HCT116 (cell line): Measurements from ENCODE around the gene EVI5L. TPM values are rescaled to one million over a fixed set of nuclear protein-coding genes. Genes with fewer than 3 reads are reported as not detected.

Experiments used
- ATAC-seq: fragments of 200-7000 bp; cut with Tn5 transposase; 2 replicates; pipeline ENCODE4 v1.9.1; 2020; ENCODE audit warnings: mild to moderate bottlenecking, moderate library complexity
- BruUV-seq: library from RNA; stranded (reverse); fragments of 400-500 nt; replicated peaks from 2 replicates; lab custom pipeline; 2021; lab: Mats Ljungman, UMichigan
- CTCF ChIA-PET: fragments of 300-600 bp; sonication (Branson Sonifier 250); formaldehyde crosslinking; loops from one replicate; lab custom pipeline; 2021; ENCODE audit warnings: antibody characterized with exemption; lab: Charles Lee
- POLR2A ChIA-PET: fragments of 300-600, 350-600 bp; sonication (Branson Sonifier 250); formaldehyde crosslinking; loops from one replicate; lab custom pipeline; 2021; ENCODE audit warnings: antibody characterized with exemption; lab: Charles Lee
- RAD21 ChIA-PET, 2 experiments: fragments of 300-600 bp; sonication (Branson Sonifier 250); formaldehyde crosslinking; loops; one replicate each; lab custom pipeline; 2023; ENCODE audit warnings: low total read pairs in 2 of 2; ENCODE audit not compliant: uncharacterized antibody in 2 of 2, unreplicated experiment in 2 of 2, low non-redundant PET in 1 of 2; lab: Charles Lee
- DNase-seq: peaks from one replicate; pipeline ENCODE4 v3.0.0-alpha.2; 2010; ENCODE audit warnings: low read depth, low spot score
- H2AFZ ChIP-seq: fragments of 200-600 bp; shearing (Covaris generic), sonication (generic); 2 replicates; pipeline ENCODE4 v1.6.1; 2017; ENCODE audit warnings: low read depth, mixed run types, mixed read lengths, antibody characterized with exemption, low read length; ENCODE audit not compliant: poor library complexity, severe bottlenecking
- H3K27ac ChIP-seq: 2 replicates; pipeline ENCODE4 v1.5.1; 2012; ENCODE audit warnings: low read depth, low read length
- H3K27me3 ChIP-seq: fragments of 200-600 bp; sonication (generic); 2 replicates; pipeline ENCODE4 v1.6.1; 2016; ENCODE audit warnings: mixed run types, low read length, mixed read lengths; ENCODE audit not compliant: insufficient read depth
- H3K36me3 ChIP-seq, 2 experiments: fragments of 200-500 bp in 1 of 2; fragments of 200-600 bp in 1 of 2; sonication (Bioruptor generic) in 1 of 2; sonication (generic) in 1 of 2; 2 replicates each; pipeline versions ENCODE4 v1.5.1 to v1.6.1; 2014 to 2016; ENCODE audit warnings: low read length in 2 of 2, inconsistent platforms in 1 of 2, mixed read lengths in 1 of 2, mixed run types in 1 of 2; ENCODE audit not compliant: insufficient read depth in 2 of 2, control insufficient read depth in 1 of 2
- H3K4me1 ChIP-seq, 2 experiments: fragments of 200-600 bp in 1 of 2; sonication (generic) in 1 of 2; 2 replicates each; pipeline versions ENCODE4 v1.5.1 to v1.6.1; 2012 to 2017; ENCODE audit warnings: low read length in 2 of 2, inconsistent platforms in 1 of 2, mild to moderate bottlenecking in 1 of 2, mixed read lengths in 1 of 2, mixed run types in 1 of 2, moderate library complexity in 1 of 2; ENCODE audit not compliant: insufficient read depth in 2 of 2, control insufficient read depth in 1 of 2
- H3K4me2 ChIP-seq: fragments of 200-600 bp; sonication (generic); 2 replicates; pipeline ENCODE4 v1.6.1; 2017; ENCODE audit warnings: mixed run types, low read length, mixed read lengths
- H3K4me3 ChIP-seq, 2 experiments: fragments of 200-600 bp in 1 of 2; sonication (generic) in 1 of 2; replicated peaks in 1 of 2; 2 replicates each; pipeline ENCODE4 v1.5.1; 2011 to 2016; ENCODE audit warnings: low read length in 2 of 2, control low read depth in 1 of 2, low read depth in 1 of 2, mild to moderate bottlenecking in 1 of 2, mixed read lengths in 1 of 2, mixed run types in 1 of 2
- H3K79me2 ChIP-seq: fragments of 200-600 bp; sonication (generic); 2 replicates; pipeline ENCODE4 v1.6.1; 2017; ENCODE audit warnings: mild to moderate bottlenecking, mixed run types, low read length, moderate library complexity, mixed read lengths; ENCODE audit not compliant: insufficient read depth
- H3K9ac ChIP-seq: fragments of 200-600 bp; sonication (generic); 2 replicates; pipeline ENCODE4 v1.6.1; 2016; ENCODE audit warnings: low read length, mixed read lengths
- H3K9me2 ChIP-seq: fragments of 200-600 bp; sonication (generic), shearing (Covaris generic); 2 replicates; pipeline ENCODE4 v1.6.1; 2017; ENCODE audit warnings: mixed run types, mild to moderate bottlenecking, moderate library complexity; ENCODE audit not compliant: insufficient read depth
- H3K9me3 ChIP-seq, 2 experiments: fragments of 200-500 bp in 1 of 2; fragments of 200-600 bp in 1 of 2; sonication (Bioruptor generic) in 1 of 2; sonication (generic) in 1 of 2; 2 replicates each; pipeline ENCODE4 v1.6.1; 2014 to 2017; ENCODE audit warnings: low read length in 2 of 2, mixed read lengths in 2 of 2, inconsistent platforms in 1 of 2, low read depth in 1 of 2, mild to moderate bottlenecking in 1 of 2, mixed run types in 1 of 2, moderate library complexity in 1 of 2; ENCODE audit not compliant: control insufficient read depth in 1 of 2, insufficient read depth in 1 of 2
- H4K20me1 ChIP-seq: fragments of 200-600 bp; sonication (generic), shearing (Covaris generic); 2 replicates; pipeline ENCODE4 v1.6.1; 2017; ENCODE audit warnings: mixed run types, mild to moderate bottlenecking, moderate library complexity; ENCODE audit not compliant: insufficient read depth
- CBX3 ChIP-seq: IDR thresholded peaks from 2 replicates; pipeline ENCODE4 v1.6.1; 2012; ENCODE audit warnings: low read depth
- EGR1 ChIP-seq: IDR thresholded peaks from 2 replicates; pipeline ENCODE4 v1.6.1; 2012; ENCODE audit warnings: low read depth
- ELF1 ChIP-seq: IDR thresholded peaks from 2 replicates; pipeline ENCODE4 v1.6.1; 2012; ENCODE audit warnings: low read depth, borderline replicate concordance
- EZH2 ChIP-seq: fragments of 200-600 bp; sonication (generic); IDR thresholded peaks from 2 replicates; pipeline ENCODE4 v1.6.1; 2017; ENCODE audit warnings: antibody characterized with exemption, mixed run types
- EZH2phosphoT487 ChIP-seq: fragments of 200-600 bp; IDR thresholded peaks from 2 replicates; pipeline ENCODE4 v1.6.1; 2018; ENCODE audit warnings: antibody characterized with exemption, borderline replicate concordance
- FOSL1 ChIP-seq: IDR thresholded peaks from 2 replicates; pipeline ENCODE4 v1.6.1; 2012; ENCODE audit warnings: low read depth
- JUND ChIP-seq: IDR thresholded peaks from 2 replicates; pipeline ENCODE4 v1.6.1; 2012
- SP1 ChIP-seq: IDR thresholded peaks from 2 replicates; pipeline ENCODE4 v1.6.1; 2012; ENCODE audit warnings: low read depth
- SRF ChIP-seq: IDR thresholded peaks from 2 replicates; pipeline ENCODE4 v1.6.1; 2012; ENCODE audit warnings: low read depth
- YY1 ChIP-seq: IDR thresholded peaks from 2 replicates; pipeline ENCODE4 v1.6.1; 2011; ENCODE audit warnings: low read length, low read depth, moderate library complexity, mild to moderate bottlenecking; ENCODE audit not compliant: insufficient replicate concordance; ENCODE audit errors: extremely low read depth
- ZFX ChIP-seq: fragments of 450-650 bp; IDR thresholded peaks from 2 replicates; pipeline ENCODE4 v1.6.1; 2017
- ZNF274 ChIP-seq: fragments of 200-500 bp; sonication (Bioruptor generic); IDR thresholded peaks from 2 replicates; pipeline ENCODE4 v1.6.1; 2014; ENCODE audit warnings: mild to moderate bottlenecking, low read depth, low read length, inconsistent platforms
- intact Hi-C: fragments of 100-400 bp; cut with micrococcal nuclease; formaldehyde crosslinking; loops from 2 replicates; pipeline ENCODE4 v1.10.0; 2022
- total RNA-seq: library from RNA; stranded (reverse); gene quantifications from one replicate; pipeline ENCODE4 v1.2.1, GENCODE V29; 2021; ENCODE audit not compliant: unreplicated experiment
- TF ChIP-seq, protein P1 (sequence below), 3 experiments: fragments of 200-600 bp in 1 of 3; sonication (generic) in 1 of 3; IDR thresholded peaks in 2 of 3; conservative IDR thresholded peaks in 1 of 3; 2 replicates each; pipeline ENCODE4 v1.5.1; 2012 to 2017; ENCODE audit warnings: low read depth in 2 of 3, low read length in 2 of 3, antibody characterized with exemption in 1 of 3, borderline replicate concordance in 1 of 3, control low read depth in 1 of 3, mild to moderate bottlenecking in 1 of 3, mixed read lengths in 1 of 3, mixed run types in 1 of 3, moderate library complexity in 1 of 3; ENCODE audit not compliant: insufficient read depth in 1 of 3
- TF ChIP-seq, protein P2 (sequence below): IDR thresholded peaks from 2 replicates; pipeline ENCODE4 v1.6.1; 2012; ENCODE audit warnings: low read depth
- TF ChIP-seq, protein P3 (sequence below): IDR thresholded peaks from 2 replicates; pipeline ENCODE4 v1.6.1; 2012

The EVI5L gene
- total RNA-seq, 1 experiment from 2014 or later = 15.0 TPM

DNA sequence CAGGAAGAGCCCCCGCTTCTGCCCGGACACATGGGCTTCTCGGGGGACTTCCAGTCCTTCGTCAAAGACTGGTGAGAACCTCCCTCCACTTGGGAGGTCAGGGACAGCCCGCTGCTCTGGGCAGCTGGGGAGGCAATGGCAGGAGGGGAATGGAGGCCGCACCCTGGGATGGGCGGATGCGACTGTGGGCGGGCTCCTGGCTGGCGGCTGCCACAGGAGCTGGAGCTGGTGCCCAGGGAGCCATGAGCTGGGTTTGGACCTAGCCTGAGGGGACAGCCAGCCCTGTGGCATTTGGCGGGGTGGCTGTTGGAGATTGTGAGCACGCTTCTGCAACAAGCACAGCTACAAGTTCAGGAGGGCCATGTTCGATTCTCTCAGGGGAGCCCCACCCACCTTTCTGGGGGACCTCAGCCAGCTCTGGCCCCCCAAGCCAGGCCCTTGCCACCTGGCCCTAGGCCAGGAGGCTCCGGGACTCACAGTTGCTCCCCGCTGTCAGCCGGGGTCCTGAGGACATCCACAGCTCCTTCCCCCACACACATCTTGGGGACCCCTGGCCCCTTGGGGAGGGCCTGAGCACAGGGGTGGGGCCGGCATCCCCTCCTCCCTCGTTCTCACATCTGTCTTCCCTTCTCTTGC is 81.6 kb downstream of the EVI5L start:
- BruUV-seq = no TSS peak
- CTCF ChIA-PET = interaction anchor here (1.3 kb wide), 1 partner anchor 9 kb away, joined by 5 read pairs; the partner anchor contains the start of gene SNAPC2
- Histone ChIP-seq H2AFZ (no peak overlapping the region), H3K27me3 (no peaks in the 10 kb centered on the region), H3K4me3 (no peak overlapping the region), H3K4me2 (no peak overlapping the region), H3K79me2 (peaks cover 27% of the 10 kb centered on the region), H3K9ac (no peak overlapping the region), H3K27ac (no peak overlapping the region), H3K9me2 (no peaks in the 10 kb centered on the region), H4K20me1 (no peaks in the 10 kb centered on the region), H3K9me3 (no peaks in the 10 kb centered on the region), H3K36me3 (peaks cover 5 to 6% of the 10 kb centered on the region in 2 experiments; a peak in 3 of 4 replicates), H3K4me1 (peaks cover 5 to 18% of the 10 kb centered on the region in 2 experiments; a peak in 3 of 4 replicates)
- POLR2A ChIA-PET = no interaction called here
- intact Hi-C loops = no loop called here
- DNase-seq (no peak), ATAC-seq (no peak)
- RAD21 ChIA-PET = no interaction called here
- no peak for TF ChIP-seq EZH2phosphoT487
- no peak for TF ChIP-seq YY1
- no peak for TF ChIP-seq SP1
- TF ChIP-seq, protein P1, sequence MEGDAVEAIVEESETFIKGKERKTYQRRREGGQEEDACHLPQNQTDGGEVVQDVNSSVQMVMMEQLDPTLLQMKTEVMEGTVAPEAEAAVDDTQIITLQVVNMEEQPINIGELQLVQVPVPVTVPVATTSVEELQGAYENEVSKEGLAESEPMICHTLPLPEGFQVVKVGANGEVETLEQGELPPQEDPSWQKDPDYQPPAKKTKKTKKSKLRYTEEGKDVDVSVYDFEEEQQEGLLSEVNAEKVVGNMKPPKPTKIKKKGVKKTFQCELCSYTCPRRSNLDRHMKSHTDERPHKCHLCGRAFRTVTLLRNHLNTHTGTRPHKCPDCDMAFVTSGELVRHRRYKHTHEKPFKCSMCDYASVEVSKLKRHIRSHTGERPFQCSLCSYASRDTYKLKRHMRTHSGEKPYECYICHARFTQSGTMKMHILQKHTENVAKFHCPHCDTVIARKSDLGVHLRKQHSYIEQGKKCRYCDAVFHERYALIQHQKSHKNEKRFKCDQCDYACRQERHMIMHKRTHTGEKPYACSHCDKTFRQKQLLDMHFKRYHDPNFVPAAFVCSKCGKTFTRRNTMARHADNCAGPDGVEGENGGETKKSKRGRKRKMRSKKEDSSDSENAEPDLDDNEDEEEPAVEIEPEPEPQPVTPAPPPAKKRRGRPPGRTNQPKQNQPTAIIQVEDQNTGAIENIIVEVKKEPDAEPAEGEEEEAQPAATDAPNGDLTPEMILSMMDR (IDR thresholded peaks at IDR 0.05 in 2 of 3, conservative IDR thresholded peaks at IDR 0.05 in 1 of 3; ENCODE audit: borderline replicate concordance in 1 of 3, insufficient read depth in 1 of 3, low read depth in 2 of 3, low read length in 2 of 3) = no peak
- TF ChIP-seq ZNF274 = no peak
- no peak for TF ChIP-seq JUND
- TF ChIP-seq ELF1 = no peak
- TF ChIP-seq ZFX = no peak
- TF ChIP-seq CBX3 = no peak
- TF ChIP-seq, protein P2, sequence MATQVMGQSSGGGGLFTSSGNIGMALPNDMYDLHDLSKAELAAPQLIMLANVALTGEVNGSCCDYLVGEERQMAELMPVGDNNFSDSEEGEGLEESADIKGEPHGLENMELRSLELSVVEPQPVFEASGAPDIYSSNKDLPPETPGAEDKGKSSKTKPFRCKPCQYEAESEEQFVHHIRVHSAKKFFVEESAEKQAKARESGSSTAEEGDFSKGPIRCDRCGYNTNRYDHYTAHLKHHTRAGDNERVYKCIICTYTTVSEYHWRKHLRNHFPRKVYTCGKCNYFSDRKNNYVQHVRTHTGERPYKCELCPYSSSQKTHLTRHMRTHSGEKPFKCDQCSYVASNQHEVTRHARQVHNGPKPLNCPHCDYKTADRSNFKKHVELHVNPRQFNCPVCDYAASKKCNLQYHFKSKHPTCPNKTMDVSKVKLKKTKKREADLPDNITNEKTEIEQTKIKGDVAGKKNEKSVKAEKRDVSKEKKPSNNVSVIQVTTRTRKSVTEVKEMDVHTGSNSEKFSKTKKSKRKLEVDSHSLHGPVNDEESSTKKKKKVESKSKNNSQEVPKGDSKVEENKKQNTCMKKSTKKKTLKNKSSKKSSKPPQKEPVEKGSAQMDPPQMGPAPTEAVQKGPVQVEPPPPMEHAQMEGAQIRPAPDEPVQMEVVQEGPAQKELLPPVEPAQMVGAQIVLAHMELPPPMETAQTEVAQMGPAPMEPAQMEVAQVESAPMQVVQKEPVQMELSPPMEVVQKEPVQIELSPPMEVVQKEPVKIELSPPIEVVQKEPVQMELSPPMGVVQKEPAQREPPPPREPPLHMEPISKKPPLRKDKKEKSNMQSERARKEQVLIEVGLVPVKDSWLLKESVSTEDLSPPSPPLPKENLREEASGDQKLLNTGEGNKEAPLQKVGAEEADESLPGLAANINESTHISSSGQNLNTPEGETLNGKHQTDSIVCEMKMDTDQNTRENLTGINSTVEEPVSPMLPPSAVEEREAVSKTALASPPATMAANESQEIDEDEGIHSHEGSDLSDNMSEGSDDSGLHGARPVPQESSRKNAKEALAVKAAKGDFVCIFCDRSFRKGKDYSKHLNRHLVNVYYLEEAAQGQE = no peak
- TF ChIP-seq EZH2 = no peak
- TF ChIP-seq SRF = no peak
- TF ChIP-seq, protein P3, sequence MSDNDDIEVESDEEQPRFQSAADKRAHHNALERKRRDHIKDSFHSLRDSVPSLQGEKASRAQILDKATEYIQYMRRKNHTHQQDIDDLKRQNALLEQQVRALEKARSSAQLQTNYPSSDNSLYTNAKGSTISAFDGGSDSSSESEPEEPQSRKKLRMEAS = no peak
- no peak for TF ChIP-seq EGR1
- TF ChIP-seq FOSL1 = no peak
